C4-2B (cell line): Measurements from ENCODE around the gene KCNK4.

Experiments used
- ZFX ChIP-seq: fragments of 450-650 bp; IDR thresholded peaks from 2 replicates; pipeline ENCODE4 v1.6.1; 2017
- TF ChIP-seq, protein P1 (sequence below): fragments of 450-650 bp; conservative IDR thresholded peaks from 2 replicates; pipeline ENCODE4 v1.5.1; 2017; ENCODE audit warnings: mild to moderate bottlenecking

DNA sequence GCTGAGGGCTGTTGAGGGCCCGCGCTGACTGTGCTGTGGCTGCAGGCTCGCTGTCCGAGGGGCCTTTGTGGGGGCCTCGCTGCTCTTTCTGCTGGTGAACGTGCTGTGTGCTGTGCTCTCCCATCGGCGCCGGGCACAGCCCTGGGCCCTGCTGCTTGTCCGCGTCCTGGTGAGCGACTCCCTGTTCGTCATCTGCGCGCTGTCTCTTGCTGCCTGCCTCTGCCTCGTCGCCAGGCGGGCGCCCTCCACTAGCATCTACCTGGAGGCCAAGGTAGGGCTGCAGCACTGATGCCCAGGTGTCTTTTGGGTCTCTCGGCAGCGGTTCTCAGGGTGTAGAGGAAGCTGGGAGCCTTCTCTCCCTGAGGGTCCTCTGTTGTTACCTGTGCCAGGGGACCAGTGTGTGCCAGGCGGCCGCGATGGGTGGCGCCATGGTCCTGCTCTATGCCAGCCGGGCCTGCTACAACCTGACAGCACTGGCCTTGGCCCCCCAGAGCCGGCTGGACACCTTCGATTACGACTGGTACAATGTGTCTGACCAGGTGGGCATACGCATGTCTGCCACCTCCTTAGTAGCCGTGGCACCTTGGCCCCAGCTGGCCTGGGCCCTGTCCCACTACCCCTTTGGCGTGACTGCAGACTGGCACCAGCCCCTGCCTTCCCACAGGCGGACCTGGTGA lies 3.3 kb upstream of the KCNK4 start:
- no peak for TF ChIP-seq ZFX
- TF ChIP-seq, protein P1, sequence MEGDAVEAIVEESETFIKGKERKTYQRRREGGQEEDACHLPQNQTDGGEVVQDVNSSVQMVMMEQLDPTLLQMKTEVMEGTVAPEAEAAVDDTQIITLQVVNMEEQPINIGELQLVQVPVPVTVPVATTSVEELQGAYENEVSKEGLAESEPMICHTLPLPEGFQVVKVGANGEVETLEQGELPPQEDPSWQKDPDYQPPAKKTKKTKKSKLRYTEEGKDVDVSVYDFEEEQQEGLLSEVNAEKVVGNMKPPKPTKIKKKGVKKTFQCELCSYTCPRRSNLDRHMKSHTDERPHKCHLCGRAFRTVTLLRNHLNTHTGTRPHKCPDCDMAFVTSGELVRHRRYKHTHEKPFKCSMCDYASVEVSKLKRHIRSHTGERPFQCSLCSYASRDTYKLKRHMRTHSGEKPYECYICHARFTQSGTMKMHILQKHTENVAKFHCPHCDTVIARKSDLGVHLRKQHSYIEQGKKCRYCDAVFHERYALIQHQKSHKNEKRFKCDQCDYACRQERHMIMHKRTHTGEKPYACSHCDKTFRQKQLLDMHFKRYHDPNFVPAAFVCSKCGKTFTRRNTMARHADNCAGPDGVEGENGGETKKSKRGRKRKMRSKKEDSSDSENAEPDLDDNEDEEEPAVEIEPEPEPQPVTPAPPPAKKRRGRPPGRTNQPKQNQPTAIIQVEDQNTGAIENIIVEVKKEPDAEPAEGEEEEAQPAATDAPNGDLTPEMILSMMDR: no peak
